HEK293 (cell line): ENCODE data around the gene PRR16.

Source experiments
- EGR2 ChIP-seq: fragments of 450-650 bp; formaldehyde crosslinking; IDR thresholded peaks from 2 replicates; pipeline ENCODE4 v1.5.1; 2016; ENCODE audit warnings: low read depth, missing biosample characterization, missing genetic modification characterization
- GFI1B ChIP-seq: fragments of 450-650 bp; formaldehyde crosslinking; IDR thresholded peaks from 2 replicates; pipeline ENCODE4 v1.5.1; 2016; ENCODE audit warnings: missing biosample characterization, missing genetic modification characterization
- SP2 ChIP-seq: fragments of 450-650 bp; formaldehyde crosslinking; IDR thresholded peaks from 2 replicates; pipeline ENCODE4 v1.5.1; 2016; ENCODE audit warnings: missing biosample characterization, missing genetic modification characterization
- ZBTB7A ChIP-seq: fragments of 450-650 bp; formaldehyde crosslinking; IDR thresholded peaks from 2 replicates; pipeline ENCODE4 v1.5.1; 2016; ENCODE audit warnings: low read depth, missing biosample characterization, missing genetic modification characterization
- ZNF23 ChIP-seq: fragments of 450-650 bp; formaldehyde crosslinking; IDR thresholded peaks from 2 replicates; pipeline ENCODE4 v1.5.1; 2016; ENCODE audit warnings: missing biosample characterization, missing genetic modification characterization, borderline replicate concordance
- ZNF513 ChIP-seq: fragments of 450-650 bp; IDR thresholded peaks from 2 replicates; pipeline ENCODE4 v1.5.1; 2018; ENCODE audit warnings: missing biosample characterization, missing genetic modification characterization
- ZNF558 ChIP-seq: fragments of 450-650 bp; formaldehyde crosslinking; IDR thresholded peaks from 2 replicates; pipeline ENCODE4 v1.5.1; 2016; ENCODE audit warnings: missing biosample characterization, missing genetic modification characterization
- ZNF561 ChIP-seq: fragments of 450-650 bp; IDR thresholded peaks from 2 replicates; pipeline ENCODE4 v1.5.1; 2018; ENCODE audit warnings: missing biosample characterization, missing genetic modification characterization, borderline replicate concordance
- ZNF792 ChIP-seq: fragments of 450-650 bp; formaldehyde crosslinking; IDR thresholded peaks from 2 replicates; pipeline ENCODE4 v1.5.1; 2016; ENCODE audit warnings: missing biosample characterization, missing genetic modification characterization
- TF ChIP-seq, protein P1 (sequence below): fragments of 450-650 bp; formaldehyde crosslinking; IDR thresholded peaks from 2 replicates; pipeline ENCODE4 v1.5.1; 2017; ENCODE audit warnings: missing biosample characterization, missing genetic modification characterization

DNA sequence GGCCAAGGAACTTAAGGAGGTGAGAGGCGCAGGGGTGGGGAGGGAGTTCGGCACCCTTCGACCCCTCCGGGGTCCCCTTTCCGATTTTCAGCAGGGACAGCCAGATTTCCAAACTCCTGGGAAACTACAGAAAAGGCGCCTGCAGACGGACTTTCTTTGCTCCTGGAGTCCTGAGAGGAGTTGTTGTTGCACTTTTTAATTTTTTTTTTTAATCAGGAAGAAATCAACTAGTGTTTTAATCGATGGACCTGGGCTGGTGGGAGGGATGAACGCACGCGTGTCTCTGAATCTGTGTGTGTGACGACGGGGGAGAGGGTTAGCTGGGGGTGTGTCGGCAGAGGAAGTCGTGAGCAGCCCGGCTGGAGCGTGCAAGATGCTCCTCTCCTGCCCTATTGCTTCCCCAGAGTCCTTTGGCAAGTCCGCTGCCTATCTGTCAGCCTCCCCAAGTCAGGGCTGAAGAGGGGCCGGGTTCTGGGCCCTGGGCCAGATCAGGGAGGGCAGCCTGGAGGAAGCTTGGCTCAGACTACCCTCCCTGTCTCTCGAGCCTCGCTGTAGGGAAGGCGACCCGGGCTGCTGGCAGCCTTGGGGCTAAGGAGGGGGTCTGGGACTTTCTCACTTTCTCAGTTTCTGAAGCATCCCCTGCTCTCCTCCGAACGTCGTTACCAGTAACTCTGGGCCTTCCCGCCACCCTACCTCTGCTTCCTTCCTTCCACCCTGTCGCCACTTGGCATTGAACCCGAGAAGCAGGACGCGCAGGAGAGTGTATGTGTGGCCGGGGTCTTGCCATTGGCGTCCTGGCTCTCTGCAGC lies 731 bp downstream of the PRR16 start:
- TF ChIP-seq ZNF561 (tag by site-specific recombination): no peak
- no peak for TF ChIP-seq SP2
- TF ChIP-seq ZNF792 (tag by site-specific recombination): no peak
- no peak for TF ChIP-seq ZBTB7A
- no peak for TF ChIP-seq ZNF513 (tag by site-specific recombination)
- no peak for TF ChIP-seq EGR2 (tag by site-specific recombination)
- no peak for TF ChIP-seq ZNF558 (tag by site-specific recombination)
- TF ChIP-seq, protein P1, sequence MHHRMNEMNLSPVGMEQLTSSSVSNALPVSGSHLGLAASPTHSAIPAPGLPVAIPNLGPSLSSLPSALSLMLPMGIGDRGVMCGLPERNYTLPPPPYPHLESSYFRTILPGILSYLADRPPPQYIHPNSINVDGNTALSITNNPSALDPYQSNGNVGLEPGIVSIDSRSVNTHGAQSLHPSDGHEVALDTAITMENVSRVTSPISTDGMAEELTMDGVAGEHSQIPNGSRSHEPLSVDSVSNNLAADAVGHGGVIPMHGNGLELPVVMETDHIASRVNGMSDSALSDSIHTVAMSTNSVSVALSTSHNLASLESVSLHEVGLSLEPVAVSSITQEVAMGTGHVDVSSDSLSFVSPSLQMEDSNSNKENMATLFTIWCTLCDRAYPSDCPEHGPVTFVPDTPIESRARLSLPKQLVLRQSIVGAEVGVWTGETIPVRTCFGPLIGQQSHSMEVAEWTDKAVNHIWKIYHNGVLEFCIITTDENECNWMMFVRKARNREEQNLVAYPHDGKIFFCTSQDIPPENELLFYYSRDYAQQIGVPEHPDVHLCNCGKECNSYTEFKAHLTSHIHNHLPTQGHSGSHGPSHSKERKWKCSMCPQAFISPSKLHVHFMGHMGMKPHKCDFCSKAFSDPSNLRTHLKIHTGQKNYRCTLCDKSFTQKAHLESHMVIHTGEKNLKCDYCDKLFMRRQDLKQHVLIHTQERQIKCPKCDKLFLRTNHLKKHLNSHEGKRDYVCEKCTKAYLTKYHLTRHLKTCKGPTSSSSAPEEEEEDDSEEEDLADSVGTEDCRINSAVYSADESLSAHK (tag by site-specific recombination): no peak
- no peak for TF ChIP-seq ZNF23
- TF ChIP-seq GFI1B (tag by site-specific recombination): no peak
